Measurements from ENCODE around the gene GRIK3.
"Not testable (repeated sequence)": the region's sequence is repeated elsewhere in the genome, so short reads cannot be mapped to it uniquely, and the experiment has no call there.

GRIK3 gene

DNA sequence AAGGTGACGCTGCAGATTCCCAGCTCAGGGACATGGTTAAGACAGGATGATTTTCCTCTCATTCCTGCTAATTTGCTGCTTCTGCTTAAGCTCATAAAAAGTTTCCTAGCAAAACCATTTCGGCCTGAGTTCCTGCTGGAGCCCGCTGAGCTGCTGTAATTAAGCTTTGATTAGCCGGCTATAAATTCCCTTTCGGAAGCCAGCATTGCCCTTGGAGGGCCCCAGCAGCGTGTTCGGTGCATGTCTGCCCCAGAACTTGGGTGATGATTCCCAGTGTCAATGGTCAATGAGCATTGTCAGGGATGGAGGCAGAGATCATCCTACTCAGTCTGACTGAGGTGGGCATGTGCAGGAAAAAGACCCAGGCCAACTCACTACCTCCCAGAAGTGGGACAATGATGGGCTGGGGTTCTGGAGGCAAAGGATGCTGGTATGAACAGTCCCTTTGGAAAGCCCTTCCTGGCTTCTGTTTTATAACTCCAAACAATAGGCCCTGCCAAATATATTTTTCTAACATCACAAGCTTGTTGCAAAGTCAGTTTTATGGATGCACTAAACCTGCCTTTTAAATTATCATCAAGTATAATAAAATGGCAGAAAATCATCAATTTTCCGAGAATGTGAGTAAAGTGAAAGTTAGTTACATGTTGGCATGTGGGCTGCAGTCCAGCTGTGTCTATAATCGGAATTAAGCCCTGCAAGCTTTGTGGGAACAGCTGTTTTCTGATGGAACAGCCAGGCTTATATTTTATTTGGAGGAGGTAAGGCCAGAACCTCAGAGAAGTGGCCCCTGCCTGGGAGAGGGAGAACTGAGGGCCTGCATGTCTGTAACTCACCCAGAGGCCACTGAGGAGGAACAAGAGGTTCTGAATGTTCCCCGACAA lies 257.1 kb downstream of the GRIK3 start:
- no peak for DNase-seq

- DNase-seq: no peak
Measured at GRCh38 chr1:36776256-36776655, 258.1 kb downstream of the GRIK3 start.

GRCh38 chr1:36775716-36776115 lies 258.6 kb downstream of the GRIK3 start:
- no peak for DNase-seq

DNA sequence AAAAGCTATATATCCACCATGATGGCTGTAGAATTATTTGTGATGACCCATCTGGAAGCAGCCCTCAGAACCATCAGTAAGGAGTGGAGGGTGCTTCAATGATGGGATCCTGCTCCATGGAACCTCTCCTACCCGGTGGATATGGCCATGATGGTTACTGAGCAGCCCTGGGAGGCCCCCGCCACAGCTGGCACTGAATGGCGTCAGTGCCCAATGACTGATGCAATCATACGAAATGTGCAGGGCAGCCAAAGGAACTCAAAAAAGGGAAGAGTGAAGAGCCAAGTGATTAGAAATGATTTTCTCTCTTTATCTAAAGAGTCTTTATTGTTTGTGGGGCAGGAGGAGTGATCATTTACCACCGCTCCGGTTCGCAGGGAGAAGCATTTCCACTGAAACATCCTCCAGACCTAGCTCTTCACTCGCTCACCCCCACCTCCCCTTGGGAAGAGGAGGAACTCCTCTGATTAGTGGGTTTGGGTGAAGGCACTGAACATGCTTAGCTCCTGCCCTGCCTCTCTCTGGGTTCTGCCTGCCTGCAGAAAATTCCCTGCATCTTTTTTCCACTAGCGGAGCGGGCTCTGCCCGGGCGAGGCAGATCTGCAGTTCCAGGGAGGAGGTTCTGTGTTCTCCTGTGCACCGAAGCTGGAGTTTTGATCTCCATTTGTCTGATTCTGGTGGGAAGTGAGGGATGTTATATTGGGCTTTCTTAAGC lies 260.3 kb downstream of the GRIK3 start:
- no peak for DNase-seq

- DNase-seq: no peak
Measured at GRCh38 chr1:36772647-36773495, 261.4 kb downstream of the GRIK3 start.

- DNase-seq: no peak
Measured at GRCh38 chr1:36771660-36772284, 262.5 kb downstream of the GRIK3 start.

- no peak for DNase-seq
Measured at GRCh38 chr1:36771240-36771639, 263.1 kb downstream of the GRIK3 start.

DNA sequence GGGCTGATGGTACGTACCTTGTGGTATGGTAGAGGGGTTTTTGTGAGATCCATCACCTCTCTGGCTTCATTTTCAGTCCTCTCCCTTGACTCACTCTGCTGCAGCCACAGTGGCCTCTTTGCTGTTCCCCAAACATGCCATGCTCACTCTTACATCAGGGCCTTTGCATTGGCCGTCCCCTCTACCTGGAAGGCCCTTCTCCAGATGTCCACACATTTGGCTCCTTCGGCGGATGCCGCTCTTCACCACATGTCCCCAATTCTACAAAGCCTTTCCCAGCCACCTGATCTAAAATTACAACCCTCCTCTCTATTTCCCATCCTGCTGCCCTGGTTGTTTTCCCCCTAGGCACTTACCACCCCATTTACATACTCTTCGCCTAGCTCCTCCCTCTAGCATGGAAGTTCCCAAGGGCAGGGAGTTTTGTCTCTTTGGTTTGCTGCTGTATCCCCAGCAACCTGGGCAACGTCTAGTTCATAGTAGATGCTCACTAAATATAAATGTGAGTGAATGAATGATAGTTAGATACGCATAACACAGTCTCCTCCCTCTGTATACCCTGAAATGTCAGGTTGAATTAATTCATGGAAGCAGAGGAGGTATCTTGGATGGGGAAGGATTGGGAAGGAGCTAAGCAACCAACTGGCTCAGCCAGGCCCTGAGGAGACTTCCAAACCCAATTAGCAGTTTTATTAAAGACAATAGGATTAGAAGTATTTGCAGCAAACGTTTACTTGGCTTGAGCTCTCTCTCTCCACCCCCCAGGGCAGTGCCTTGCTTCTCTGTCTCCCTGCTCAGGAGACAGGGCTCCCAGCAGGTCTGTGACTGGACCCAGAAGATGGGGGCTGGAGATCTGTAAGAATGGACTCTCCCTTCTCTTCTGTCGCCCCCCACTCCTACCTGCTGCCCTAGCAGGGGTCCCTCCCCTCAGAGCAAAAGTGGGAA lies 264.2 kb downstream of the GRIK3 start:
- DNase-seq: no peak

DNA sequence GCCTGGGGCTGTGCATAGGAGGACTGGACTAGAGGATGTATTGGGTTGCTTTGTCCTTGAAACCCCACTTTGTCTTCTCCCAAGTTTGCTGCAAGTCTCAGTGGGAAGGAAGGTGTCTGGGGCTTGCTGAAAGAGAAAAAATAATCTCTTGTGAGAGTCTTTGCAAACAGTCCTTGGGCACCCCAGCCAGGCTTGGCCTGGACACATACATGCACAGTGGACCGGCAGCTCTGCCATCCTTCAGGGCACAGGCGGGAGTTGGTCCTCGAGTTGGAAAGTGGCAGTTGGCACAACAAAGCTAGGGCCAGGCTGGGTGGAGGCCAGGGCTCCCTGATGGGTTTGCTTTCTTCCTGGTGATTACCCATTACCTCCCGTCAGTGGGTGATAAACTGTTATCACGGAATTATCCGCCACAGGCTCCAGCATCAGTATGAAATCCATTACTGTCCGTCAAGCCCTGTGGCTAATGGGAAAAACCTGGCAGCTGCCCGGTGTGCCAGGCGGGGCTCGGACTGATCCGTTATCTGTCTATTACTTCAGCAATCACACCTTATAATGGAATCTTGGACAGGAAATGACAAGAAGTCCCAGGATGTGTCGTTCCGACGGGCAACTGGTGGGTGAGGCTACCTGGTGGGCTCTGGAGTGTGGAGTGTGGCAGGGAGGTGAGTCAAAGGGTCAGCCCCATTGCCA lies 265.7 kb downstream of the GRIK3 start:
- DNase-seq: no peak

DNA sequence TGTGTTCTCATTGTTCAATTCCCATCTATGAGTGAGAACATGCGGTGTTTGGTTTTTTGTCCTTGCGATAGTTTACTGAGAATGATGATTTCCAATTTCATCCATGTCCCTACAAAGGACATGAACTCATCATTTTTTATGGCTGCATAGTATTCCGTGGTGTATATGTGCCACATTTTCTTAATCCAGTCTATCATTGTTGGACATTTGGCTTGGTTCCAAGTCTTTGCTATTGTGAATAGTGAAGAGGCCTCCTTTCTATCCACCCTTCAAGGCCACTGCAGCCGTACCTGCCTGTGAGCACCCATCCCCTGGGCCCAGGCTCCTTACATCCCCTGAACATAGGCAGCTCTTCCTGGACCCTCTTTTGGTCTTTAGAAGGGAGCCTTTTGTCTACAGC lies 266.9 kb downstream of the GRIK3 start:
- DNase-seq: not testable (repeated sequence)

DNA sequence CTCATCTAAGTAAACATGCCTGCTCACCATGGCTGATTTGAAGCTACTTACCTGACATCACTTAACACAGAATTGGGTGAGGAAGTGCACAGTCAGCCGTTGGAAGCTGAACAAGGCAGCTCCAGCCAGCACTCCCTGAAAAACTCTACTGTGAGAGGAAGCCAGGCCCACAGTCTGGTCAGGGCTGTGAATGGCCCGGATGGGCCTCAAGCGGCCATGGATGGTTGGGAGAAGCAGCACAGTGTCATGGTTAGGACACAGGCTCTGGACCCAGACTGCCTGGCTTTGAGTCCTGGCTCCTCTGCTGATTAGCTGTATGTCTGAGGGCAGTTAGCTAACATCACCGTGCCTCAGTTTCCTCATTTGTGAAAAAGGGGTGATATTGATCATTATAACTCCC lies 267.8 kb downstream of the GRIK3 start:
- no peak for DNase-seq

DNA sequence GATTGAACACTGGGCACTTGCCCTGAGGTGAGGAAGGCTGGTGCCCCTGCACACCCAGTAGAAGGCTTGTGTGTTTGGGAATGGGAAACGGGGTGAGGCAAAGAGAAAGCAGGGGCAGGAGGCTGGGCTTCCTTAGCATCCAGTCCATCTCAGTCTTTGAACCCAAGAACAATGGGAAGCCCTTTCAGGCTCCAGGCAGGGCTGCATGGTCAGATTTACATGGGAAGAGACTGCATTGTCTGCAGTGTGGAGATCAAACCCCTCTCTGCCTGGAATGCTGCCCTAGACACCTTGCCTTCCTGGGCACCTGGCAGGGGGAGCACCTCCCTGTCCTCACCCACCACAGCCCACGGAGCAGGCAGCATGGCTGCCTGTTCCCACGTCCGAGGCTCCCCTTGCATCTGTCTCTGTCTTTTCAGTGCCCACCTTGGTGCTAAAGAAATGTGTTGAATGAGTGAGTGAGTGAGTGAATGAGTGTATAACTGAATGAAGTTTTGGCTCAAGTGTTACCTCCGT lies 268.5 kb downstream of the GRIK3 start:
- DNase-seq: no peak

- DNase-seq: no peak
Measured at GRCh38 chr1:36764798-36765197, 269.5 kb downstream of the GRIK3 start.

DNA sequence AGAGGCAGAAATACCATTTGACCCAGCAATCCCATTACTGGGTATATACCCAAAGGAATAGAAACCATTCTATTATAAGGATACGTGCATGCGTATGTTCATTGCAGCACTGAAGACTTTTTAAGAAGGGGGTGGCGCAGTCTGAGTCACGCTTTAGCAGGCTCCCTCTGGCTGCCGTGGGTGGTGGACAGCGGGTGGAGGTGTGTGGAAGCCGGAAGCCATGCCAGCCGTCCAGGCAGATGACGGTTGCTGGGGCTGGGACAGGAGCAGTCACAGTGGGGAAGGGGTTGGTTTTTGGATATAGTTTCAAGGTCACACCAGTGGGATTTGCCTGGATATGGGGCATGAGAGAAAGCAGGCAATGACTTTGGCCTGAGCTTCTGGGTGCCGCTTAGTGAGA lies 270.5 kb downstream of the GRIK3 start:
- no peak for DNase-seq

DNA sequence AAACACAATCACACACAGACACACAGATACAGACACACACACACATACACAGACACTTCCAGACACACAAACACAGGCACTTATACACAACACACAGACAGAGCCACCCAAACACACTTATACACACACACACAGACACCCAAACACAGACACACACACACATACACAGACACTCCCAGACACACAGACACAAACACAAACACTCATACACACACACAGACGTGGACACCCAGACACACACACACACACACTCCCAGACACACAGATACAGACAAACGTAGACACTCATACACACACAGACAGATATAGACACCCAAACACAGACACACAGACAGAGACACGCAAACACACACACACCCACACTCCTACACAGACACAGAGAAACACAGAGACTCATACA lies 272.1 kb downstream of the GRIK3 start:
- no peak for DNase-seq

DNA sequence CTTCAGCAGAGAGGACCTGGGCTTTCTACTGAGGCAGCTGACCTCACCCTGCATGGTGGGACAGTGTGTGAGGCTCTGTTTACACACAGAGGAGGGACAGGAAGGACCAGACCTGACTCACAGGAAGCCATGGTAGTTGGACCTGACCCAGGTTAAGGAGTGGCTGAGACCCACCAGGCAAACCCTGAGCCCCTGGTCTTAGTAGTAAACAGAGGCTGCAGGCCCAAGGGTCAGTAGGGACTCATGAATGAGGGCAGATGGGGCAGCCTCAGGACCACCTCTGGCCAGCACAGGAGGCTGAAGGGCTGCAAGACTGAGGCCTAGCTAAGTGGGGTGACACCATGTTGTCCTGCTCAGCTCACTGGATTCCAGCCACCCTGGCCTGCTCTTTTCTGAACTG lies 273.2 kb downstream of the GRIK3 start:
- DNase-seq: no peak

GRCh38 chr1:36760081-36760480 lies 274.2 kb downstream of the GRIK3 start:
- DNase-seq: no peak

DNA sequence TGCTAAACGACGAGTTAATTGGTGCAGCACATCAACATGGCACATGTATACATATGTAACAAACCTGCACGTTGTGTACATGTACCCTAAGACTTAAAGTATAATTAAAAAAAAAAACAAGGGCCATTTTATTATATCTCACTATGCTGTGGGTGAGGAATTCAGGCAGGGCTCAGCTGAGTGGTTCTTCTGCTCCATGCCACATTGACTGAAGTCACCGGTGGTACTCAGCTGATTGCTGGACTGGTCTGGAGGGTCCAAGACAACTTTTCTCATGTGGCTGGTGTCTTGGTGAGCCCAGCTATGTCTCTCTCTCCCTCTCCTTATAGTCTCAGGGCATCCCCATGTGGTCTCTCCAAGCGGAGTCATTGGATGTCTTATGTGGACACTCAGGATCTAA lies 275.0 kb downstream of the GRIK3 start:
- no peak for DNase-seq

GRCh38 chr1:36755303-36756230 lies 278.7 kb downstream of the GRIK3 start:
- no peak for DNase-seq

GRCh38 chr1:36754366-36754765 lies 279.9 kb downstream of the GRIK3 start:
- no peak for DNase-seq

Measured in CD4-positive, alpha-beta T cell treated with Interferon alpha-2 for 1 hour (primary cell).